Choroid plexus epithelial cell (primary cell): ENCODE measurements around the gene DMXL2.
A peak's percentile ranks its signal among the peaks of the same experiment; 100 is the strongest.

Experiments used
- DNase-seq: peaks from one replicate; pipeline ENCODE4 v3.0.0-alpha.2; 2010; ENCODE audit warnings: low read depth
- H3K4me3 ChIP-seq: 2 replicates; pipeline ENCODE4 v1.5.1; 2011; ENCODE audit warnings: low read depth, mild to moderate bottlenecking, control low read depth, low read length, moderate library complexity
- TF ChIP-seq, protein P1 (sequence below): conservative IDR thresholded peaks from 2 replicates; pipeline ENCODE4 v1.5.1; 2011; ENCODE audit warnings: low read depth, mild to moderate bottlenecking, control low read depth, inconsistent platforms, low read length, moderate library complexity

The DMXL2 gene

DNA sequence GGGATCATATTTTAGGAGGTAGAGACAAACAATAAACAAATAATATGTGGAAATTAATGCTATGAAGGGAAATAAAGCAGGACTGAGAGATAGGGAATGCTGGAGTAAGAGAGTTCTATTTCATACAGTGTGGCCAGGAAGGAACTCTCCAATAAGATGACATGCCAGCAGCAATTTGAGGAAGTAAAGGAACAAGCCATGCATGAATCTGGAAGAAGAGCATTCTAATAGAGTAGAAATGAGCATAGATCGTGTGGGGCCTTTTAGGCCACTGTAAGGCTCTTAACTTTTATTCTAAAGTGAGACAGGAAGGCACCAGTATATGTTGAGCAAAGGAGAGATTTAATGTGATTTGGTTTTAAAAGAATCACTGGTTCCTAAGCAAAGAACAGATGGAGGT is 126.3 kb downstream of the DMXL2 start:
- no peak for DNase-seq
- no peak overlapping the region for H3K4me3 ChIP-seq
- TF ChIP-seq, protein P1, sequence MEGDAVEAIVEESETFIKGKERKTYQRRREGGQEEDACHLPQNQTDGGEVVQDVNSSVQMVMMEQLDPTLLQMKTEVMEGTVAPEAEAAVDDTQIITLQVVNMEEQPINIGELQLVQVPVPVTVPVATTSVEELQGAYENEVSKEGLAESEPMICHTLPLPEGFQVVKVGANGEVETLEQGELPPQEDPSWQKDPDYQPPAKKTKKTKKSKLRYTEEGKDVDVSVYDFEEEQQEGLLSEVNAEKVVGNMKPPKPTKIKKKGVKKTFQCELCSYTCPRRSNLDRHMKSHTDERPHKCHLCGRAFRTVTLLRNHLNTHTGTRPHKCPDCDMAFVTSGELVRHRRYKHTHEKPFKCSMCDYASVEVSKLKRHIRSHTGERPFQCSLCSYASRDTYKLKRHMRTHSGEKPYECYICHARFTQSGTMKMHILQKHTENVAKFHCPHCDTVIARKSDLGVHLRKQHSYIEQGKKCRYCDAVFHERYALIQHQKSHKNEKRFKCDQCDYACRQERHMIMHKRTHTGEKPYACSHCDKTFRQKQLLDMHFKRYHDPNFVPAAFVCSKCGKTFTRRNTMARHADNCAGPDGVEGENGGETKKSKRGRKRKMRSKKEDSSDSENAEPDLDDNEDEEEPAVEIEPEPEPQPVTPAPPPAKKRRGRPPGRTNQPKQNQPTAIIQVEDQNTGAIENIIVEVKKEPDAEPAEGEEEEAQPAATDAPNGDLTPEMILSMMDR, result no peak

DNA sequence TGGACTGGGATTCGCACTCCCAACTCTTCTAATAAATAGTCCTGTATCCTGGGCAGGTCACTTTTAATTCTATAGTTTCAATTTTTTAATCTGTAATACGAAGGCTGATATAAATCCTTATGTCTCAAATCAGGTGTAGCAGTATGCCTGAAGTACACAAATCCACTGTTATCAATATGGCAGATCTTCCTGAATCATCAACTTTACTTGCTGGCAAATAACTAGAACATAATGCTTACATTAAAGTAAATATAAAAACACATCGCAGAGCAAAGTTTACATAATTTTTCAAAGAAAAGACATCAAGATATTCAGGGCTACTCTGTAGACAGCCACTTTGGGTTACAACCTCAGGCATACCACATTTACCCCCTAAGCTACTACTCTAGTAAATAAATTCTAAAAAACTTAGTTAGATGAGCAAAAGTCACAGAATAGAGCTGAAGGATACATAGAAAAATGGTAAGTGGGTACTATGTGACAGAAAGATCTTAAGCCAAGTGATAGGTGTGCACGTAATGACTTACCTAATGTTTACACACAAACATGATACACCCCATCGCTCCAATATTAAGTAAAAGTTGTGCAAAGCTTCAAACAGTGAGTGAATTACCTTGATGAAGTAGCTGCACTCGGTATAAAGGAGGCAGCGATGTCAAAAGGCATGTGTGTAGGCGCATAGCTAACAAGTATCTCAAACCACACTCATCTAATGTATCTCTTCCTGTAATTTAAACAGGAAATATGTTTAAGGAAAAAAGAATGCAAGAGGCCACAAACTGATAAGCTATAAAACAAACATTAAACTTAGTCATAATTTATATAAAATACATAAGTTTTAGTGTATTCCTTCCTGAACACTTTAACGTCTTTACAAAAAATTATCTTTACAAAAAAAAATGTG is 127.9 kb downstream of the DMXL2 start:
- TF ChIP-seq, protein P1, result no peak
- peak; percentile 52 for DNase-seq
- no peak overlapping the region for H3K4me3 ChIP-seq

DNA sequence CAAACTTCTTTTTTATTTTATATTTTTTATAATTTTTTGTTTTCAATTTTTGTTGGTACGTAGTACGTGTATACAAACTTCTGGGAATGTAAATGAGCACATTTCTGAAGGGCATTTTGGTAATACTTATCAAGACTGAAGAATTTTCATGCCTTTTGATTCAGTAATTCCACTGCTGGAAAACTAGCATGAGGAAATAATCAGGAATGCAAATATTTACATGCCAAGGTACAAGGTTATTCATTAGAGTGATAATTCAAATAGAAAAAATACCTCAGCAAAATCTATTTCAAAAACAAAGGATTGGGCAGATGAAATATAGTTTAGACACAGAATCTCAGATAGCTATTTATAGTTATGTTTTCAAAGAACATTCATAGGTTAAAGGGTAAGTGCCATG is 128.7 kb downstream of the DMXL2 start:
- H3K4me3 ChIP-seq, result no peak overlapping the region
- DNase-seq, result peak; percentile 44
- TF ChIP-seq, protein P1, result no peak

DNA sequence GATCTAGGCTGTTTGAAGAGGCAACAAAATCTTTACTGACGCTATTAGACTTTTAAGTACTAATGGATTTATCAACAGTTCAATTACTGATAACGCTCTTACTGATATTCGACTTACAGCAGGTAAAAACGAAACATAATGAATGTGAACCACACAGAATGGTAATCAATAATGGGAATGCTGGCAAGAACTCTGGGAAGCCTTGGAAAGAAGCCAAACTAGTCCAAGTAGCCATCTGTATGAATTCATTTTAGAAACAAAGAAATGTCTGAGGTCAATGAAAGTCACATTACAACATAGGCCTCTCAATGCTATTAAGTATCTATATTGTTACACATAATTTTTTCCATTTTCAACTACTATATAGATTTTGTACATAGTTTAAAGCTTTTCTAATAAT is 130.0 kb downstream of the DMXL2 start:
- no peak for DNase-seq
- TF ChIP-seq, protein P1, result no peak
- H3K4me3 ChIP-seq, result no peak overlapping the region

DNA sequence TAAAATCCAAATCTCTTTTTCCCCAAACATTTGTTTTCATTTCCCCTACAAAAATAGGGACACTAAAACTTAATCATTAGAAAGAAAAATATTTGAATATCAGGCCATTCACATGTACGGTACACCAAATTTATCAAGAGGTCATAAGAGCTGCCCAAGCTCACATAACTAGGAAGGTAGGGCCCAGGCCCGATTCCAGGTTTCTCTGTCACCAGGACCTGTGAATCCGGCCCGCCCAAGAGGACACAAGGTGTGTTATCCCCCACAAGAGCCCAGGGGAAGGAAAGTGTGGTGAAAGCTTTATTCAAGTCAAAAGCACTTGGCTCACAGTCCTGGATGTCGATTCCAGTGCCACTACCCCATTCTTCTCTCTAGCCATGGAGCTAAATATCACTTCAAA is 130.6 kb downstream of the DMXL2 start:
- no peak overlapping the region for H3K4me3 ChIP-seq
- no peak for DNase-seq
- TF ChIP-seq, protein P1, result no peak

DNA sequence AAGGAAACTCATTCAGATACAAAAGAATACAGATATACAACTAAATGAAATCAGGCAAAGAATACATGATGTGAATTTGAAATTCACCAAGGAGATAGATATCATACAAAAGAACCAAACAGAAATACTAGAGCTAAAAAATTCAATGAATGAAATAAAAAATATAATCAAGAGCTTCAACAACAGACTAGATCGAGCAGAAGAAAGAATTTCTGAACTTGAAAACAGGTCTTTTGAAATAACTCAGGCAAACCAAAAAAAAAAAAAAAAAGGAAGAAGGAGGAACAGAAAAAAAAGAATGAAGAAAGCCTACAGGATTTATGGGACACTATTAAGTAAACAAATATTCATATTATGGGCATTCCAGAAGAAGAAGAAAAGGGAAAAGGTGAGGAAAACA is 137.8 kb downstream of the DMXL2 start:
- H3K4me3 ChIP-seq, result no peak overlapping the region
- TF ChIP-seq, protein P1, result no peak

DNA sequence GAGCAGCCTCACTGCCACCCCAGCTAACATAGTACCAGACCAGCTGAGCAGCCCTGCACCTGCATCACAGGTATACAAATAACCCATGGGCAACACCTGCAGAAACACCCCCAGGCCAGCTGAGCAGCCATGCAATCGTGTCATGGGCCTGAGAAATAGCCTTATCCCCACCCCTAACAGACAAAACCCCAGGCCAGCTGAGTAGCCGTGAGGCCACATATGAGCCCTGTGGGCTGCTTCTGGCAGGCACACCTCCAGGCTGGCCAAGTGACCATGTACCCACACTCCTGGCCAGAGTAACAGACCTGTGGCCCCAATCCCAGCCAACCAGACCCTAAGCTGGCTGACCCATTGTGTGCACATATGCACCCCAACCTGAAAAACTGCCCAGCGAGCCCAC is 138.6 kb downstream of the DMXL2 start:
- TF ChIP-seq, protein P1, result no peak

More for the DNA sequence above, 137.8 kb downstream of the DMXL2 start:
- no peak for DNase-seq

More for the DNA sequence above, 138.6 kb downstream of the DMXL2 start:
- no peak overlapping the region for H3K4me3 ChIP-seq
- DNase-seq, result no peak
